ENCODE results near the gene MSH2.
"Not testable (repeated sequence)": the region's sequence is repeated elsewhere in the genome, so short reads cannot be mapped to it uniquely, and the experiment has no call there.

MSH2 gene

GRCh38 chr2:47414682-47415458, 11.9 kb downstream of the MSH2 start:
- no peak for DNase-seq

GRCh38 chr2:47420214-47420613, 17.3 kb downstream of the MSH2 start:
- DNase-seq, result no peak

DNA sequence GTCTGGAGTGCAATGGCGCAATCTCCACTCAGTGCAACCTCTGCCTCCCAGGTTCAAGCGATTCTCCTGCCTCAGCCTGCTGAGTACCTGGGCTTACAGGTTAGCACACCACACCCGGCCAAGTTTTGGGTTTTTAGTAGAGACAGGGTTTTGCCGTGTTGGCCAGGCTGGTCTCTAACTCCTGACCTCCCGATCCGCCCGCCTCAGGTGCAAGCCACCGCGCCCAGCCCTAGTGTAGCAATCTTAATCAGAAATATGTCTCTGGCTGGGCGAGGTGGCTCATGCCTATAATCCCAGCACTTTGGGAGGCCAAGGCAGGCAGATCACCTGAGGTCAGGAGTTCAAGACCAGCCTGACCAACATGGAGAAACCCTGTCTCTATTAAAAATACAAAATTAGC, 17.7 kb downstream of the MSH2 start:
- DNase-seq, result not testable (repeated sequence)

DNA sequence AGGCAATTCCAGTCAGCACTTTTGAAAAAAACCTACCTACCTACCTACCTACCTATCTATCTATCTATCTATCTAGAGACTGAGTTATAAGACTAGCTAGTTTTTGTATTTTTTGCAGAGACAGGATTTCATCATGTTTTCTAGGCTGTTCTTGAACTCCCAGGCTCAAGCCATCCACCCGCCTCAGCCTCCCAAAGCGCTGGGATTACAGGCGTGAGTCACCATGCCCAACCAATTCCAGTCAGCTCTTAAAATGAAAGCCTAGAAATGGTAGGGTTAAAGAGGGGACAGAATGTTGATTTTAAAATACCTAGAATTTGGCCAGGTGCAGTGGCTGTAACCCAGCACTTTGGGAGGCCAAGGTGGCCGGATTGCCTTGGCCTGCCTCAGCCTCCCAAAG, 19.1 kb downstream of the MSH2 start:
- no peak for DNase-seq

DNA sequence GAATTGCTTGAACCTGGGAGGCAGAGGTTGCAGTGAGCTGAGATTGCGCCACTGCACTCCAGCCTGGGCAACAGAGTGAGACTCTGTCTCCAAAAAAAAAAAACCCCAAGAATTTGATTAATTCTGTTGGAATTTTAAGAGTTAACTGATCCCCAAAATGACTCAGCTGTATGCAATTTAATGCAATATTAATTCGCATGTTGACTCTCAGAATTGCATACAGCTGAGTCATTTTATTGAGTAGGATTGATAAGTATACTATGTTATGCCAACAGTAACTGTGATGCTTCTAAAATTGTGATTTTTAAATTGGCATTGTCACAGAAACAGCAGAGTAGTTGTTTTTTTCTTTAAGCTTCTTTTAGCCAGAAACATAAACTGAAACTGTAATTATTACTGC, 19.6 kb downstream of the MSH2 start:
- DNase-seq, result no peak

DNA sequence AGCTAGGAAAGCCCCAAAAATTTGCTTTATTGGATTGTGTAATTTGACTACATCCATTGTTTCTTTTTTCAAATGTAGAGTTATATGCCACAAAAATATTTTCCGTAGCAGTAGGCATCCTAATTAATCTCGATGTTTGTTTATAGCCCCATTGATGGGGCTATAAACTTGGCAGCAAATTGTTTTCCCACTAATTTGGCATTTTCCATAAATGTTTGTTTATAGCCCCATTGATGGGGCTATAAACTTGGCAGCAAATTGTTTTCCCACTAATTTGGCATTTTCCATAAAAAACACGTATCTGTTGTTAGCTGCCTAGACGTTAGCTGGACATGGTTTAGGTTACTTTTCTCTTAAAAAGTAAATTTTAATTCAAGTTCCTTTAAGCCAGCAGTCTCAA, 23.8 kb downstream of the MSH2 start:
- DNase-seq, result no peak

- DNase-seq, result no peak
Observed at GRCh38 chr2:47429795-47430194, 26.8 kb downstream of the MSH2 start.

DNA sequence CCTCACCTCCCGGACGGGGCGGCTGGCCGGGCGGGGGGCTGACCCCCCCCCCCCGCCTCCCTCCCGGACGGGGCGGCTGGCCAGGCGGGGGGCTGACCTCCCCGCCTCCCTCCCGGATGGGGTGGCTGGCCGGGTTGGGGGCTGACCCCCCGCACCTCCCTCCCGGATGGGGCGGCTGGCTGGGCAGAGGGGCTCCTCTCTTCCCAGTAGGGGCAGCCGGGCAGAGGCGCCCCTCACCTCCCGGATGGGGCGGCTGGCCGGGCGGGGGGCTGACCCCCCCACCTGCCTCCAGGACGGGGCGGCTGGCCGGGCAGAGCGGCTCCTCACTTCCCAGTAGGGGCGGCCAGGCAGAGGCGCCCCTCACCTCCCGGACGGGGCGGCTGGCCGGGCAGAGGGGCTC, 30.1 kb downstream of the MSH2 start:
- DNase-seq, result not testable (repeated sequence)

DNA sequence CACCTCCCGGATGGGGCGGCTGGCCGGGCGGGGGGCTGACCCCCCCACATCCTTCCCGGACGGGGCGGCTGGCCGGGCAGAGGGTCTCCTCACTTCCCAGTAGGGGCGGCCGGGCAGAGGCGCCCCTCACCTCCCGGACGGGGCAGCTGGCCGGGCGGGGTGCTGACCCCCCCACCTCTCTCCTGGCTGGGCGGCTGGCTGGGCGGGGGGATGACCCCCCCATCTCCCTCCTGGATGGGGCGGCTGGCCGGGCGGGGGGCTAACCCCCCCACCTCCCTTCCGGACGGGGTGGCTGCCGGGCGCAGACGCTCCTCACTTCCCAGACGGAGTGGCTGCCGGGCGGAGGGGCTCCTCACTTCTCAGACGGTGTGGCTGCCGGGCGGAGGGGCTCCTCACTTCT, 30.5 kb downstream of the MSH2 start:
- not testable (repeated sequence) for DNase-seq

DNA sequence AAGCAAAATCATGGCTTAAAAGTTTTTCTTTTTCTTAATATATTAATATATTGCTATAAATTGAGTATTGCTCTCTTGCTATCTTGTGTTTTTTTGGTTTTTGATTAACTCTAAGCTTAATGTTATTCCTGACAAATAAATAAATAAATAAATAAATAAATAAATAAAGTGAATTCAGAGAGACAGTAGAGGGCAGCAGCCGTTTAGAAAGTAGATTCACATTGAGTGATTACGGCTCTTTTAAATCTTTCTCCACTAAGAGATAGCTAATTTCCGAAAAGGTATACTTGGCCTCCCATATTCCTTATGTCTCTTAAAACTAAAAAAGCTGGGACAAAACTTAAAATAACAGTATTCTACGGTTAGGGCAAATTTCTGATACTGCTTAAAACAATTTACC, 34.3 kb downstream of the MSH2 start:
- no peak for DNase-seq

- no peak for DNase-seq
Observed at GRCh38 chr2:47438106-47438505, 35.1 kb downstream of the MSH2 start.

- no peak for DNase-seq
Observed at GRCh38 chr2:47438783-47439182, 35.8 kb downstream of the MSH2 start.

GRCh38 chr2:47451790-47452189, 48.8 kb downstream of the MSH2 start:
- DNase-seq, result no peak

- DNase-seq, result no peak
Observed at GRCh38 chr2:47452761-47453160, 49.8 kb downstream of the MSH2 start.

- not testable (repeated sequence) for DNase-seq
Observed at GRCh38 chr2:47454818-47455217, 51.9 kb downstream of the MSH2 start.

DNA sequence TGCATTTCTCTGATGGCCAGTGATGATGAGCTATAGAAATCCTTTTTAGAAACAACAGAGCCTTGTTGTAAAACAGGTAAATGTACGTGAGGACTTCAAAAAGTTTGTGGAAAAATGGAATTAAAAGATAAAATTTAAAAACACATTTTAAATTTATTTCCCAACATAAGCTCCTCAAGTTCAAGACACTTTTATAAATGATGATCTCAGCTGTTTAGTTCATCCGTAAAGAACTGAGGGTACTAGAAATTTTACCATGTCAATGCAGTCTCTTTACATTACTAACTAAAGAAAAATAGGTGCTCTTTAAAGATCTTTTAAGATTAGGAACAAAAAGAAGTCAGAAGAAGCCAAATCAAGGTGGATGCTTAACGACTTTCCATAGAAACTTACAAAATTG, 52.5 kb downstream of the MSH2 start:
- no peak for DNase-seq

DNA sequence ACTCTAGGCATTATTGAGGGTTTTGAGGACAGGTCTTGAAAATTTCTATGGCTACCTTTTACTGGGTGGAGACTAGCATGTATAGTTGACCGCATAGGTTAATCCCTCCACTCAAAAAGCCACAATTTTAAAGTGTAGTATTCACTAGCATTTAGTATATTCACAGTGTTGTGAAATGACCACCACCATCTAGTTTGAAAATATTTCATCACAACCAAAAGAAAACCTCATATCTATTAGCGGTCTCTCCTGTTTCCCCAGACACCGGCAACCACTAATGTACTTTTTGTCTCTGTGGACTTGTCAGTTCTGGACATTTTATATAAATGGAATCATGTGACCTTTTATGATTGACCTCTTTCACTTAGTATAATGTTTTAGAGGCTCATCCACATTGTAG, 53.9 kb downstream of the MSH2 start:
- no peak for DNase-seq

DNA sequence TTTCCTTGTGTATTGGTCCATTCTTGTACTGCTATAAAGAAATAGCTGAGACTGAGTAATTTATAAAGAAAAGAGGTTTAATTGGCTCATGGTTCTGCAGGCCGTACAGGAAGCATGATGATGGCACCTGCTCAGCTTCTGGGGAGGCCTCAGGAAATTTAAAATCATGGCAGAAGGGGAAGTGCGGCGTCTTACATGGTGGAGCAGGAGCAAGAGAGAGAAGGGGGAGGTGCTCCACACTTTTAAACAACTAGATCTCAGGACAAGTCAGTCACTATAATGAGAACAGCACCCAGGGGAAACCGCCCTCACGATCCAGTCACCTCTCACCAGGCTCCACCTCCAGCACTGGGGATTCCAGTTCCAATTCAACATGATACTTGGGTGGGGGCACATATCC, 54.3 kb downstream of the MSH2 start:
- DNase-seq, result no peak

GRCh38 chr2:47459021-47459420, 56.1 kb downstream of the MSH2 start:
- no peak for DNase-seq

GRCh38 chr2:47460766-47461165, 57.8 kb downstream of the MSH2 start:
- DNase-seq, result no peak

DNA sequence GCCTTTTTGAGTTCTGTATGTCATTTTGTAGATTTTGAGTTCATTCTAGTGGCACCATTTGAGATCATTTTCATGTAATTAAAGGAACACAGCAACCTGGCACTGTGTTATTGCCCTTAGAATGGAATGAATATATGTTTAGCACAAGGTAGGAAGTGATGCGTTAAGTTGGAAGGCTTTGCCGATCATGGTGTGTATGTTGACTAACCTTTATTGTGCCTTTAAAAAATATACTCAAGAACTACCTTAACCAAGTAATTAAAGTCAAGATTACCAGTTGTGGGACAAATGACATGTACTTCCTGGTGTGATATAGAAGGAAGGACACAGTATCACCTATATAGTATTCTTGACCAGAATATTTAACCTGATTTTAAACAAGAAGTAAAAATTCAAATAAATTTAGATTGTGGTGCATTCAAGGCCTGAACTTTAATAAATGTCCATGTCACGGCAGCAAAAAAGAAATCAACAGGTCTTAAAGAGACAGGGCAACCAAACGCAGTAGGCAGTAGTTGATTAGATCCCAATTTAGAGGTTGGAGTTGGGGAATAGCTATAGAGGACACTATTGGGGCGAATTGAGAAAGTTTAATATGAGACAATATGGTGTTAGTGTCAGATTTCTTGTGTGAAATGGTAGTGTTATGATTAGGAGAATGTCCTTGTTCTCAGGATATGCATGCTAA, 68.6 kb downstream of the MSH2 start:
- no peak for DNase-seq

- no peak for DNase-seq
Observed at GRCh38 chr2:47479863-47480262, 76.9 kb downstream of the MSH2 start.

DNA sequence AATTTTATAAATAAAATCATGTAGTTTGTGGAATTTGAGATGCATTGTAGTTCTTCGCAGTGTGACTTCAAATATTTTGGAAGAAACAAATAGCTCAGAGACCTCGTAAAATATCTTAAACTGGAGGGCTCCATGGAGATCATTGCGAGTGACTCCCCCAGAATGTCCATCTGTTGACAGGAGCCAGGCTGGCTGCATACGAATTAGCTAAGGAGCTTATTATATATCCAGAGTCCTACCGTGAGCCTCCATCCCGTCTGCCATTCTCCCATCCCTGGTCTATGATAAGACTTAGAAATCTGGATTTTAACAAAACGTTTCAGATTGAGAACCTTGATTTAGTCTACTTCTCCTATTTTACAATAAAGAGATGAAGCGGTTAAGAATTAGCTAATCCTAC, 80.2 kb downstream of the MSH2 start:
- DNase-seq, result no peak

GRCh38 chr2:47484396-47484795, 81.4 kb downstream of the MSH2 start:
- no peak for DNase-seq

- DNase-seq, result no peak
Observed at GRCh38 chr2:47485177-47485576, 82.2 kb downstream of the MSH2 start.
